Esophagus mucosa (tissue), 1 donor: Measurements from ENCODE around the gene NFATC4. TPM values are rescaled to one million over a fixed set of nuclear protein-coding genes. Genes with fewer than 3 reads are reported as not detected.
A peak's percentile ranks its signal among the peaks of the same experiment; 100 is the strongest.

Experiments used
- ATAC-seq: fragments of 200-7000 bp; cut with Tn5 transposase; one replicate; pipeline ENCODE4 v1.9.1; 2020
- total RNA-seq: library from RNA; stranded (reverse); gene quantifications from one replicate; pipeline ENCODE4 v1.2.4, GENCODE V29; 2023
- donor health status: DM: yes; HTN: yes; CAD: no.

The NFATC4 gene
- total RNA-seq, 1 donor from 2014 or later = 3.4 TPM

- peak; percentile 50 for ATAC-seq
Measured at GRCh38 chr14:24411443-24412389, 43.7 kb downstream of the NFATC4 start.

GRCh38 chr14:24414077-24414476 lies 46.1 kb downstream of the NFATC4 start:
- no peak for ATAC-seq

- no peak for ATAC-seq
Measured at GRCh38 chr14:24414732-24415420, 46.9 kb downstream of the NFATC4 start.

GRCh38 chr14:24415421-24416253 lies 47.7 kb downstream of the NFATC4 start:
- no peak for ATAC-seq

- ATAC-seq = no peak
Measured at GRCh38 chr14:24416254-24416931, 48.4 kb downstream of the NFATC4 start.

GRCh38 chr14:24416932-24417619 lies 49.1 kb downstream of the NFATC4 start:
- no peak for ATAC-seq

GRCh38 chr14:24417832-24418491 lies 50.0 kb downstream of the NFATC4 start:
- no peak for ATAC-seq

- peak; percentile 86 for ATAC-seq
Measured at GRCh38 chr14:24418492-24418873, 50.5 kb downstream of the NFATC4 start.

- ATAC-seq = no peak
Measured at GRCh38 chr14:24422261-24422660, 54.3 kb downstream of the NFATC4 start.

- ATAC-seq = no peak
Measured at GRCh38 chr14:24422694-24423601, 55.0 kb downstream of the NFATC4 start.

GRCh38 chr14:24425704-24426103 lies 57.7 kb downstream of the NFATC4 start:
- no peak for ATAC-seq

- ATAC-seq = no peak
Measured at GRCh38 chr14:24426150-24426911, 58.3 kb downstream of the NFATC4 start.

GRCh38 chr14:24426912-24427536 lies 59.0 kb downstream of the NFATC4 start:
- no peak for ATAC-seq

- no peak for ATAC-seq
Measured at GRCh38 chr14:24427537-24428508, 59.8 kb downstream of the NFATC4 start.

GRCh38 chr14:24428628-24429394 lies 60.8 kb downstream of the NFATC4 start:
- ATAC-seq = no peak
